Effector memory CD8-positive, alpha-beta T cell (primary cell): ENCODE data around the gene AP2A1.
A peak's percentile ranks its signal among the peaks of the same experiment; 100 is the strongest.
"Not testable (repeated sequence)": the region's sequence is repeated elsewhere in the genome, so short reads cannot be mapped to it uniquely, and the experiment has no call there.

Source experiments
- ATAC-seq: fragments of 150-1000 bp; cut with Tn5 transposase; replicated peaks from 2 replicates; pipeline ENCODE4 v1.10.0; 2021; ENCODE audit warnings: mild to moderate bottlenecking, moderate library complexity
- DNase-seq, 3 experiments: peaks; one replicate each; pipeline ENCODE4 v3.0.0; 2021
- H3K27ac Mint-ChIP-seq, 2 donors: one replicate each; pipeline ENCODE4 v1.8.0; 2022; ENCODE audit warnings: mild to moderate bottlenecking in 2 of 2, mixed read lengths in 2 of 2, moderate library complexity in 2 of 2
- H3K27me3 Mint-ChIP-seq, 2 donors: one replicate each; pipeline ENCODE4 v1.8.0; 2022; ENCODE audit warnings: mixed read lengths in 2 of 2
- H3K36me3 Mint-ChIP-seq: one replicate; pipeline ENCODE4 v1.8.0; 2022; ENCODE audit warnings: mild to moderate bottlenecking, moderate library complexity, mixed read lengths; ENCODE audit not compliant: insufficient read depth
- H3K4me1 Mint-ChIP-seq, 2 donors: one replicate each; pipeline ENCODE4 v1.8.0; 2022; ENCODE audit warnings: low read depth in 2 of 2, mixed read lengths in 2 of 2
- H3K4me3 Mint-ChIP-seq, 2 donors: one replicate each; pipeline ENCODE4 v1.8.0; 2022; ENCODE audit warnings: mild to moderate bottlenecking in 2 of 2, mixed read lengths in 2 of 2, moderate library complexity in 2 of 2
- H3K9me3 Mint-ChIP-seq, 2 donors: one replicate each; pipeline ENCODE4 v1.8.0; 2022; ENCODE audit warnings: mixed read lengths in 2 of 2
- total RNA-seq, 9 experiments: gene quantifications; one replicate each; lab custom pipeline; 2026; lab: John Stamatoyannopoulos, UW

The AP2A1 gene
- total RNA-seq = 58.7 to 93.2 (median 74.6) reads per million in 9 experiments

GRCh38 chr19:49766930-49767299, at the start of gene AP2A1:
Gene AP2A1, plus strand, starts transcription at chr19:49767001. Its CDS starts 133 bp downstream, at chr19:49767134.
- ATAC-seq (no peak), DNase-seq (no peak)
- Mint-ChIP-seq H3K27ac (peak within 1 kb of the TSS; percentile 75 to 93), H3K27me3 (no peaks in the 10 kb centered on the region), H3K4me3 (peak within 1 kb of the TSS; percentile 85 to 91), H3K36me3 (peaks cover 21% of the 10 kb centered on the region), H3K4me1 (peaks cover 29 to 31% of the 10 kb centered on the region in 2 donors), H3K9me3 (no peaks in the 10 kb centered on the region)

GRCh38 chr19:49718511-49718910, 48.3 kb upstream of the AP2A1 start:
- Mint-ChIP-seq H3K9me3 (no peaks in the 10 kb centered on the region), H3K27ac (peak overlapping the region in 1 of 2 donors; percentile 95), H3K36me3 (peaks cover 17% of the 10 kb centered on the region), H3K27me3 (no peaks in the 10 kb centered on the region), H3K4me1 (peaks cover 12 to 14% of the 10 kb centered on the region in 2 donors), H3K4me3 (peak overlapping the region; percentile 57 to 94)
- ATAC-seq (no peak), DNase-seq (no peak)

- DNase-seq (no peak), ATAC-seq (no peak)
- peak overlapping the region; percentile 25 to 53 for H3K4me3 Mint-ChIP-seq
- H3K36me3 Mint-ChIP-seq = peaks cover 17% of the 10 kb centered on the region
- no peaks in the 10 kb centered on the region for H3K27me3 Mint-ChIP-seq
- peaks cover 12 to 14% of the 10 kb centered on the region in 2 donors for H3K4me1 Mint-ChIP-seq
- no peak overlapping the region for H3K27ac Mint-ChIP-seq
- no peaks in the 10 kb centered on the region for H3K9me3 Mint-ChIP-seq
Measured at GRCh38 chr19:49718991-49719390, 47.8 kb upstream of the AP2A1 start.

- not testable (repeated sequence) for H3K9me3 Mint-ChIP-seq, H3K27me3 Mint-ChIP-seq, DNase-seq, H3K27ac Mint-ChIP-seq, ATAC-seq
- H3K4me3 Mint-ChIP-seq = peak overlapping the region; percentile 25 to 53
- H3K36me3 Mint-ChIP-seq = peaks cover 17% of the 10 kb centered on the region
- peaks cover 12 to 14% of the 10 kb centered on the region in 2 donors for H3K4me1 Mint-ChIP-seq
Measured at GRCh38 chr19:49719420-49719819, 47.4 kb upstream of the AP2A1 start.

- no peak for ATAC-seq
- H3K27ac Mint-ChIP-seq = no peak overlapping the region
Measured at GRCh38 chr19:49727217-49728030, 39.4 kb upstream of the AP2A1 start.

GRCh38 chr19:49730166-49730565, 36.6 kb upstream of the AP2A1 start:
- Mint-ChIP-seq H3K4me1 (no peaks in the 10 kb centered on the region), H3K9me3 (no peaks in the 10 kb centered on the region), H3K4me3 (no peak overlapping the region), H3K27me3 (peaks cover 3 to 6% of the 10 kb centered on the region in 2 donors), H3K27ac (no peak overlapping the region), H3K36me3 (no peaks in the 10 kb centered on the region)
- no peak for DNase-seq
- ATAC-seq = no peak

More at GRCh38 chr19:49727217-49728030, 39.4 kb upstream of the AP2A1 start:
- H3K4me1 Mint-ChIP-seq = no peaks in the 10 kb centered on the region
- H3K4me3 Mint-ChIP-seq = no peak overlapping the region
- H3K9me3 Mint-ChIP-seq = no peaks in the 10 kb centered on the region
- H3K36me3 Mint-ChIP-seq = peaks cover 2% of the 10 kb centered on the region
- H3K27me3 Mint-ChIP-seq = peaks cover 0 to 6% of the 10 kb centered on the region in 2 donors
- DNase-seq = no peak

- ATAC-seq = no peak
- Mint-ChIP-seq H3K27me3 (peaks cover 0 to 9% of the 10 kb centered on the region in 2 donors), H3K27ac (peak overlapping the region in 1 of 2 donors; percentile 35), H3K9me3 (no peaks in the 10 kb centered on the region), H3K4me3 (no peak overlapping the region), H3K4me1 (peaks cover 6 to 7% of the 10 kb centered on the region in 2 donors), H3K36me3 (peaks cover 3% of the 10 kb centered on the region)
- DNase-seq = no peak
Measured at GRCh38 chr19:49738268-49738667, 28.5 kb upstream of the AP2A1 start.

- ATAC-seq (peak; percentile 48), DNase-seq (no peak)
- no peaks in the 10 kb centered on the region for H3K9me3 Mint-ChIP-seq
- peaks cover 6 to 7% of the 10 kb centered on the region in 2 donors for H3K4me1 Mint-ChIP-seq
- H3K4me3 Mint-ChIP-seq = no peak overlapping the region
- H3K27me3 Mint-ChIP-seq = peaks cover 0 to 9% of the 10 kb centered on the region in 2 donors
- peaks cover 3% of the 10 kb centered on the region for H3K36me3 Mint-ChIP-seq
- H3K27ac Mint-ChIP-seq = no peak overlapping the region
Measured at GRCh38 chr19:49739098-49739497, 27.7 kb upstream of the AP2A1 start.

- Mint-ChIP-seq H3K9me3 (no peaks in the 10 kb centered on the region), H3K36me3 (peaks cover 3% of the 10 kb centered on the region), H3K4me3 (no peak overlapping the region), H3K4me1 (peaks cover 6 to 7% of the 10 kb centered on the region in 2 donors), H3K27ac (no peak overlapping the region), H3K27me3 (peaks cover 0 to 8% of the 10 kb centered on the region in 2 donors)
- ATAC-seq (no peak), DNase-seq (no peak)
Measured at GRCh38 chr19:49739933-49740332, 26.9 kb upstream of the AP2A1 start.

- DNase-seq (no peak), ATAC-seq (no peak)
- H3K36me3 Mint-ChIP-seq = peaks cover 3% of the 10 kb centered on the region
- peaks cover 6 to 8% of the 10 kb centered on the region in 2 donors for H3K4me1 Mint-ChIP-seq
- no peaks in the 10 kb centered on the region for H3K9me3 Mint-ChIP-seq
- H3K4me3 Mint-ChIP-seq = no peak overlapping the region
- H3K27me3 Mint-ChIP-seq = no peaks in the 10 kb centered on the region
- H3K27ac Mint-ChIP-seq = no peak overlapping the region
Measured at GRCh38 chr19:49741210-49741844, 25.5 kb upstream of the AP2A1 start.

GRCh38 chr19:49744946-49745381, 21.8 kb upstream of the AP2A1 start:
- Mint-ChIP-seq H3K9me3 (no peaks in the 10 kb centered on the region), H3K4me3 (no peak overlapping the region), H3K27ac (no peak overlapping the region), H3K36me3 (no peaks in the 10 kb centered on the region), H3K4me1 (peaks cover 0 to 6% of the 10 kb centered on the region in 2 donors), H3K27me3 (no peaks in the 10 kb centered on the region)
- no peak for ATAC-seq
- DNase-seq = no peak

GRCh38 chr19:49746206-49746958, 20.4 kb upstream of the AP2A1 start:
- Mint-ChIP-seq H3K27me3 (no peaks in the 10 kb centered on the region), H3K36me3 (no peaks in the 10 kb centered on the region), H3K4me3 (peak overlapping the region in 1 of 2 donors; percentile 25), H3K9me3 (no peaks in the 10 kb centered on the region), H3K4me1 (peaks cover 0 to 6% of the 10 kb centered on the region in 2 donors), H3K27ac (no peak overlapping the region)
- DNase-seq = peak; percentile 8 to 35 (median 35)
- peak; percentile 75 for ATAC-seq

GRCh38 chr19:49749055-49749716, 17.6 kb upstream of the AP2A1 start:
- DNase-seq (no peak), ATAC-seq (peak; percentile 32)
- no peaks in the 10 kb centered on the region for H3K36me3 Mint-ChIP-seq
- peaks cover 0 to 6% of the 10 kb centered on the region in 2 donors for H3K4me1 Mint-ChIP-seq
- H3K27ac Mint-ChIP-seq = peak overlapping the region in 1 of 2 donors; percentile 23
- no peaks in the 10 kb centered on the region for H3K9me3 Mint-ChIP-seq
- H3K4me3 Mint-ChIP-seq = no peak overlapping the region
- no peaks in the 10 kb centered on the region for H3K27me3 Mint-ChIP-seq
